Astrocyte (in vitro differentiated cells and primary cell): Measurements from ENCODE around the gene PTGIS. TPM values are rescaled to one million over a fixed set of nuclear protein-coding genes. Genes with fewer than 3 reads are reported as not detected.

Experiments
- DNase-seq: peaks from one replicate; pipeline ENCODE4 v3.0.0-alpha.2; 2010; ENCODE audit warnings: low read depth
- FAIRE-seq: peaks from 2 replicates; lab custom pipeline; 2011; peaks lifted over from hg19 to GRCh38; lab: Jason Lieb, UNC
- H2AFZ ChIP-seq: 2 replicates; pipeline ENCODE4 v1.6.0; 2012; ENCODE audit warnings: low read depth, low read length, inconsistent platforms
- H3K27ac ChIP-seq: 2 replicates; pipeline ENCODE4 v1.5.1; 2011; ENCODE audit warnings: low read depth, low read length, inconsistent platforms
- H3K27me3 ChIP-seq: 2 replicates; pipeline ENCODE4 v1.6.0; 2011; ENCODE audit warnings: low read length, inconsistent platforms; ENCODE audit not compliant: insufficient read depth
- H3K36me3 ChIP-seq: 2 replicates; pipeline ENCODE4 v1.5.1; 2011; ENCODE audit warnings: low read length, inconsistent platforms; ENCODE audit not compliant: insufficient read depth
- H3K4me1 ChIP-seq: 2 replicates; pipeline ENCODE4 v1.5.1; 2011; ENCODE audit warnings: low read length, inconsistent platforms; ENCODE audit not compliant: insufficient read depth
- H3K4me2 ChIP-seq: 2 replicates; pipeline ENCODE4 v1.6.0; 2012; ENCODE audit warnings: low read length, inconsistent platforms
- H3K4me3 ChIP-seq: 2 replicates; pipeline ENCODE4 v1.5.1; 2011; ENCODE audit warnings: low read depth, mild to moderate bottlenecking, low read length, inconsistent platforms; ENCODE audit not compliant: insufficient read depth
- H3K79me2 ChIP-seq: 2 replicates; pipeline ENCODE4 v1.6.0; 2012; ENCODE audit warnings: mild to moderate bottlenecking, low read length, inconsistent platforms; ENCODE audit not compliant: insufficient read depth
- H3K9ac ChIP-seq: 2 replicates; pipeline ENCODE4 v1.6.0; 2012; ENCODE audit warnings: mild to moderate bottlenecking, low read length, inconsistent platforms
- H3K9me3 ChIP-seq: 2 replicates; pipeline ENCODE4 v1.5.1; 2012; ENCODE audit warnings: low read depth, mild to moderate bottlenecking, low read length, inconsistent platforms; ENCODE audit not compliant: insufficient read depth
- H4K20me1 ChIP-seq: 2 replicates; pipeline ENCODE4 v1.6.0; 2012; ENCODE audit warnings: low read length, inconsistent platforms; ENCODE audit not compliant: insufficient read depth
- H3K27ac Mint-ChIP-seq: one replicate; pipeline ENCODE4 v1.8.0; 2021; ENCODE audit warnings: mild to moderate bottlenecking, mixed read lengths; ENCODE audit not compliant: unreplicated experiment
- H3K27me3 Mint-ChIP-seq: one replicate; pipeline ENCODE4 v1.8.0; 2021; ENCODE audit warnings: low read depth, mixed read lengths; ENCODE audit not compliant: unreplicated experiment
- H3K36me3 Mint-ChIP-seq: one replicate; pipeline ENCODE4 v1.8.0; 2021; ENCODE audit warnings: low read depth, mixed read lengths; ENCODE audit not compliant: unreplicated experiment
- H3K4me1 Mint-ChIP-seq: one replicate; pipeline ENCODE4 v1.8.0; 2021; ENCODE audit warnings: low read depth, mixed read lengths; ENCODE audit not compliant: unreplicated experiment
- H3K4me3 Mint-ChIP-seq: one replicate; pipeline ENCODE4 v1.8.0; 2021; ENCODE audit warnings: mild to moderate bottlenecking, moderate library complexity, mixed read lengths; ENCODE audit not compliant: unreplicated experiment
- H3K9me3 Mint-ChIP-seq: one replicate; pipeline ENCODE4 v1.8.0; 2021; ENCODE audit warnings: mild to moderate bottlenecking, mixed read lengths; ENCODE audit not compliant: unreplicated experiment
- CTCF ChIP-seq: IDR thresholded peaks from 2 replicates; pipeline ENCODE4 v1.5.1; 2011; ENCODE audit warnings: low read depth, mild to moderate bottlenecking, inconsistent platforms, low read length, moderate library complexity; ENCODE audit not compliant: insufficient read depth
- EZH2 ChIP-seq: IDR thresholded peaks from 2 replicates; pipeline ENCODE4 v1.6.1; 2012; ENCODE audit warnings: mild to moderate bottlenecking, low read length, inconsistent platforms; ENCODE audit not compliant: insufficient read depth
- total RNA-seq: library from RNA; stranded (reverse); gene quantifications from 2 replicates; pipeline ENCODE4 v1.2.1, GENCODE V29; 2021

The PTGIS gene
- total RNA-seq, 1 donor from 2014 or later = 1.9 TPM

- Mint-ChIP-seq H3K9me3 (peaks cover 2% of the 10 kb centered on the region), H3K4me1 (no peaks in the 10 kb centered on the region), H3K27ac (no peak overlapping the region), H3K36me3 (no peaks in the 10 kb centered on the region), H3K27me3 (peaks cover 2% of the 10 kb centered on the region), H3K4me3 (no peak overlapping the region)
- Histone ChIP-seq H4K20me1 (peaks cover 2% of the 10 kb centered on the region), H3K9me3 (no peaks in the 10 kb centered on the region), H3K27ac (no peak overlapping the region), H3K36me3 (no peaks in the 10 kb centered on the region), H3K79me2 (no peaks in the 10 kb centered on the region), H3K27me3 (peaks cover 7% of the 10 kb centered on the region), H3K9ac (no peak overlapping the region), H3K4me3 (no peak overlapping the region), H3K4me2 (no peak overlapping the region), H3K4me1 (no peaks in the 10 kb centered on the region), H2AFZ (no peak overlapping the region)
- TF ChIP-seq EZH2 (no peak), CTCF (no peak)
- FAIRE-seq = no peak
- DNase-seq = no peak
Measured at GRCh38 chr20:49529470-49529869, 38.5 kb downstream of the PTGIS start.

GRCh38 chr20:49526568-49526967 is 41.4 kb downstream of the PTGIS start:
- no peaks in the 10 kb centered on the region for H3K79me2 ChIP-seq
- H4K20me1 ChIP-seq = no peaks in the 10 kb centered on the region
- H2AFZ ChIP-seq = no peak overlapping the region
- peaks cover 8% of the 10 kb centered on the region for H3K36me3 Mint-ChIP-seq
- no peaks in the 10 kb centered on the region for H3K9me3 ChIP-seq
- H3K36me3 ChIP-seq = no peaks in the 10 kb centered on the region
- peaks cover 10% of the 10 kb centered on the region for H3K27me3 Mint-ChIP-seq
- no peaks in the 10 kb centered on the region for H3K4me1 ChIP-seq
- FAIRE-seq (no peak), DNase-seq (no peak)
- peaks cover 5% of the 10 kb centered on the region for H3K27me3 ChIP-seq
- H3K27ac ChIP-seq = no peak overlapping the region
- H3K4me1 Mint-ChIP-seq = no peaks in the 10 kb centered on the region
- H3K9me3 Mint-ChIP-seq = peaks cover 6% of the 10 kb centered on the region
- H3K27ac Mint-ChIP-seq = no peak overlapping the region
- H3K4me3 Mint-ChIP-seq = no peak overlapping the region
- no peak for TF ChIP-seq CTCF
- no peak for TF ChIP-seq EZH2
- no peak overlapping the region for H3K4me2 ChIP-seq
- H3K9ac ChIP-seq = no peak overlapping the region
- H3K4me3 ChIP-seq = no peak overlapping the region

- peaks cover 8% of the 10 kb centered on the region for H3K36me3 Mint-ChIP-seq
Measured at GRCh38 chr20:49526056-49526455, 41.9 kb downstream of the PTGIS start.

More at GRCh38 chr20:49526056-49526455, 41.9 kb downstream of the PTGIS start:
- TF ChIP-seq EZH2 = no peak
- TF ChIP-seq CTCF = no peak
- Histone ChIP-seq H3K9me3 (no peaks in the 10 kb centered on the region), H3K9ac (no peak overlapping the region), H3K4me3 (no peak overlapping the region), H3K4me2 (no peak overlapping the region), H3K27ac (no peak overlapping the region), H3K27me3 (peaks cover 5% of the 10 kb centered on the region), H4K20me1 (no peaks in the 10 kb centered on the region), H3K4me1 (no peaks in the 10 kb centered on the region), H3K36me3 (no peaks in the 10 kb centered on the region), H2AFZ (no peak overlapping the region), H3K79me2 (no peaks in the 10 kb centered on the region)
- Mint-ChIP-seq H3K27ac (no peak overlapping the region), H3K27me3 (peaks cover 10% of the 10 kb centered on the region), H3K4me3 (no peak overlapping the region), H3K4me1 (no peaks in the 10 kb centered on the region), H3K9me3 (peaks cover 6% of the 10 kb centered on the region)
- DNase-seq (no peak), FAIRE-seq (no peak)
